GM21381 (cell line): ENCODE data around the gene SMIM23.

Experiments used
- ATAC-seq: cut with Tn5 transposase; IDR thresholded peaks from one replicate; pipeline ENCODE4 v1.9.1; 2021; ENCODE audit warnings: mild to moderate bottlenecking, moderate library complexity; ENCODE audit not compliant: unreplicated experiment

Gene SMIM23

DNA sequence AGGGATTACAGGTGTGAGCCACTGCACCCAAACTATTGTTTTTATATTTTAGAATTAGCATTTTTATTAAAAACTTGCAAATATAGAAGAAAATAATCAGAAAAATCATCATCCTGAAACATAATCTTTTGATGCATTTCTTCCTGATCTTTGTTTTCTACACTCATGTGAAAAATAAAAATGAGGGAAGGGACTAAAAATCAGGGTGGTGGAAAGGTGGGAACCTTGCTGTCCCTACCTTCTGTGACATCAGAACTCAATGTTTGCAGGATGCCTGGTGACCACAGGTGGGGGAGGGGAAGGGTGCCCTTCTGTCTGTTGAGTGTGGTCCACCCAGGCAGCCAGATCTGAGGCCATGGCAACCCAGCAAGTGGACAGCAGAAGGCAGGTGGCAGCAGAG, at the start of gene SMIM23:
SMIM23 (plus strand) TSS at position 301 of the 400 bp plus-strand sequence; CDS start at position 356, 55 bp downstream.
- no peak for ATAC-seq

DNA sequence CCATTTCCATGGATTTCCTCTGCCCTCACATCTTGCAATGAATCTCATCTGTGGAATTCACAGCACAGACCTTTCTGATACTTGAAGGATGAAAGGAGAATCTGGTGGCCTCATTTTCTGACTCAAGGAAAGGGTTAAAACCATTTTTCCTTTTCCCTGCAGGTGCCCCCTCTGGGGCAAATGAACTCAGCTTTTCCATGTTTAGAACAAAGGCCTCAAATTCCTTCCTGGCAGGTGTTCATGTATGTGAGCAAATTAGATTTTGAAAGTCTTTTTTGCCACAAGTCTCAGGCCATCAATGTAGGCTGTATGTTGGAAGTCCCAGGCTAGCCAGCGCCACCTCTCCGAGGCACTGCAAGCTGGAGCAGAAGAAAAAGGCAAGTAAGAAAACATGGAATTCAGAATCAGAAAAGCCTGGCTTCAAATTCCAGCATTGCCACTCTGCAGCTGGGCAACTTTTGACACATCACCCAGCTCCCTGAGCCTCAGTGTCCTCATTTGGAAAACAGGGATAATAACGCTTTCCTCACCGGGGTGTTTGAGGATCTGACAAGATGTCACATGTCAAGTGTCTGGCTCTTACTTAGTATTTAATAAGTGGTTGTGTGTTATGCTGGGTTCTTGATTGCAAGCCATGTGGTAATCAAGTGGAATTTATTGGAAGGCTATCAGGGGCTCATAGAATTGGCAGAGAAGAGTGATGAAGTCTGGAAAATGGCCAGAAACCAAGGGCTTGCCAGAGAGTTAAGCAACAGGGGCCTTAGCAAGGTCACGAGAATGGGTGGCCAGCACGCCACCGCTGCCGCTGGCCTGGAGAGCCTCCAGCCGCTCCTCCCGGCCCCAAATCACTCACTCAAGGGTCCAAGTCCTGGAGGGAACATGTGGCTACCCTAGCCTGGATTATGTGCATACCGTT, 48.4 kb upstream of the SMIM23 start:
- no peak for ATAC-seq

DNA sequence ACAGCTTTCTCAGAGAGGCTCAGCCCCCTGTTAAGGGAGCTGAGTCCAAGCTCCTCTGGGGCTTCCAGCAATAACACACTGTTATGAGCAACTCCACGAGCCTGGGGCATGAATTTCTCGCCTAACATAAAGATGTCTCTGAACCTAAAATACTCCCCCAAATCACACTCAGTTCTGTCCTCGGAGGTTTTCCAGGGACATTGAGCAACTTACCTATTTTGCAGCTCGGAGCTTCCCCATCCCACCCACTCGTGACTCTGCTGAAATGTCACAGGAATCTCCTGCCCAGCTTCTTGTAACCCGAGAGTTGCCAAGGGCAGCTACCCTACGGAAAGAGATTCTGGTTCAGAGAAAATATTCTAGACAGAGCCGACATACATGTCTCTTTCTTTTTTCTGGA, 47.1 kb upstream of the SMIM23 start:
- no peak for ATAC-seq

DNA sequence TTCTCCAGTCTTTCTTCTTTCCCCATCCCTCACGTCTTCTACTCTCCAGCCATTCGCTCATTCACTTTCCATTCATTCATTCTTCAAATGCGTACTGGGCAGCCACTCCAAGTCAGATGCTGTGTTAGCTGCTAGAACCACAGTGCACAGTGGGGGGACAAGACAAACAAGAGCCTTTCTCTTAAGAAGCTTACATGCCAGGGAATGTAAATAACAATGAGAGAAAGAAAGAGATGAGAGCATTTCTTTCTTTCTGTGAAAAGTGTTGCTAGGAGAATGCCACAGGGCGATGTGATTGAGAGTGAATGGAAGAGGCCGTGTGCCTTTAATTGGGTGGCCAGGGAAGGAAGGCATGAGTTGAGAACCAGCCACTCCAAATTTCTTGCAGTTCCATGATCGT, 46.3 kb upstream of the SMIM23 start:
- no peak for ATAC-seq

DNA sequence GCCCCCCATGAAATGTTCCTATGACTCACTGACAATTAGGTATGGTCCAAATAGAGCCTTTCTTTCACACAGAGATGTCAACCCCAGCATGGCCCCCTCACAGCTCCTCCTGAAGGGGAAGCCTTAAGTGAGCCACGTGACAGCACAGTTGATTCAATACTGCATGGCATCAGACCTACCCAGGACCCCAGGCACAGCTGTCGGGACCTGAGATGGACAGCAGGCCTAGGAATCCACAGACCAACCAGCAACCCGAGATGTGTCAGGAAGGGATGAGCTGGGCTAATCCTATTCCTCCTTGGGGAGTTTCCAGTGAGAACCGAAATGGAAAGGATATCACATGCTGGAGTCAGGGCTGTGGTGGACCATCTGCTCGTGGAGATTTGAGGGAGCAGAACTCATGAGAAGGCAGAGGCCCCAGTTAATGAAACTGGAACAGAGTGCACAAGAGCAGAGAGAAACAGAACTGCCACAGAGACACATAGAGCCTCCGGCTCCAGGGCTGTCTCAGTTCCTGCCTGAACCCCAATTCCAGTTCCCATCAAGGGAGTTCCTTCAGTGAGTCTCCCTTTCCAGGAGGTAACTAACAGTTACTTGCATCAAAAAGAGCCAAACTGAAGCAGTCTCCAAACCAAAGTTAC, 42.1 kb upstream of the SMIM23 start:
- ATAC-seq: no peak

DNA sequence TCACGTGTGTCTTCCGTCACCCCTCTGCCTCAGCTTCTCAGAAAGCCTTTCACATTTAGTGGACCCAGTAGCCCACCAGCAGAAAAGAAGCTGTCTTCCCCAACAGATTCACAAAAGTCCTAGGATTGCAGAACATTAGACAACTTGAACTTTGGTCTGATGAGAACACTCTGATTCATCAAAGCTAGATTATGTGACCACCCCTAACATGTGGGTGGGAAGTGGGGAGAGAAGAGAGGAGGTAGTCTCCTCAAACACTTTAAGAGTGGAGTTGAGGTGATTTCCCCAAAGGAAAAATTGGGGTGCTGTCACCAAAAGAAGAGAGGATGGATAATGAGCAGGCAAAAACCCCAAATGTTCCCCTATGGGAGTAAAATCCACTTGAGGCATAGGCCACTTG, 41.4 kb upstream of the SMIM23 start:
- no peak for ATAC-seq

DNA sequence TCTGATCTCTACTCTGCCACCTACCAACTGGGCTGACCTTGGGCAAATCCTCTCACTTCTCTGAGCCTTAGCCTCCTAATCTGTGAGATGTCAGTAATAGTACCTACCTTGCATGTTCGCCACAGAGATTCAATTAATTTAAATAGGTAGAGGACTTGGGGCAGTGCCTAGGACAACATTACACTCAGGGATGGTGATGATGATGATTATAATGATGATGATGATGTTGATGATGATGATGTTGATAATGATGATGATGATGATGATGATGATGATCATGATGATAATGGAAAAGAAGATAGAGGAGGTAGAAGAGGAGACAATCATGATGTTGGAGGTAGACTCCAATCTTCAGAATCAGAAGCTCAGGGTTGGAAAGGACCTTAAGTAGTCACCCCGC, 40.7 kb upstream of the SMIM23 start:
- no peak for ATAC-seq

DNA sequence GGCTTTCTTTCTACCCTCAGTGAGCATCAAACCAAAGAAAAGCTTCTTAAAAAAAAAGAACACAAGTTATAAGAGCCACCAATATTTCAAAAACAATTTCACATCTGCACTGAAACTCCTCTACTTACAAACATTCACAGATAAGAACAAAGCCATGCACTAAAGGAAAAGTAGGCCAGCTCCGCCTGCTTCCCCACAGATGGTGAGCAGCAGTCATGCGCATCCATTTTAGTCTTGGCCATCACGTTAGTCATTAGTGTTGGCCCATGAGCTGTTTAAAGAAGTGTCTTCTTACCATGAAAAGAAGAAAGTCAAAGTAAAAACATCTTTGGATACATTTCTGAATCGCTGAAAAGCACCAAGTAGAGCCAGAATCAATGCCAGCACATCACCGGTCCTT, 40.0 kb upstream of the SMIM23 start:
- ATAC-seq: no peak

DNA sequence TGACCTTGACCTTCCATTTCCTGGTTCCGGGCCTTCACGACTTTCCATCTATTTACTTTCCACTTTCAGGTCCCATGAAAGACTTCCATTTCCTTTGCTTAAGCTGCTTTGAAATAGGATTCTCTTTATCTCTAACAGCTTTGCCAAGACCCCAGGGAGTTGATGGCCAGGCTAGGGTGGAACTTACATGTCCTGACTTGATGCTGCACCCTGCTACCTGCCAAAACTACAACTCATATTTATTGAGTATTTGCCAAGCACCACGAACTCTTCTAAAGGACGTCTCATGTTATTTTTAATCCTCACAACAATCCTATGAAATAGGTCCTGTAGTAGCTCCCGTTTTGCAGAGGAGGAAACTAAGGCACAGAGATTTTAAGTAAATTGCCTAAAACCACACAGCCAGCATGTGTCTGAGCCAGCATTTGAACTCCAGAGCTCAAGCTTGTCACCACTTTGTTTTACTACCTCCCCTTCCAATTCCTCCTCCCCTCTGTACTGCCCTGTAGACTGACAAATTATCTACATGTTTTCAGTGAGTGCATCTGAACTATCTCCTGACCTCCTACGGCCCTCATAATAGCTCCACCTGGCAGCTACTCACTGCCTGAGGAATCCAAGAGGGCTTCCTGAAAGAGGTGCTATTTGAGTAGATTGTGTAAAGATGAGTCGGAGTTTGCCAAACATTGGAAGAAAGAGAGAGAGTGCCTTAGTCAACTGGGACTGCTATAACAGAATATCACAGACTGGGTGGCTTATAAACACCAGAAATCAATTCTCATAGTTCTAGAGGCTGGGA, 38.4 kb upstream of the SMIM23 start:
- ATAC-seq: no peak

DNA sequence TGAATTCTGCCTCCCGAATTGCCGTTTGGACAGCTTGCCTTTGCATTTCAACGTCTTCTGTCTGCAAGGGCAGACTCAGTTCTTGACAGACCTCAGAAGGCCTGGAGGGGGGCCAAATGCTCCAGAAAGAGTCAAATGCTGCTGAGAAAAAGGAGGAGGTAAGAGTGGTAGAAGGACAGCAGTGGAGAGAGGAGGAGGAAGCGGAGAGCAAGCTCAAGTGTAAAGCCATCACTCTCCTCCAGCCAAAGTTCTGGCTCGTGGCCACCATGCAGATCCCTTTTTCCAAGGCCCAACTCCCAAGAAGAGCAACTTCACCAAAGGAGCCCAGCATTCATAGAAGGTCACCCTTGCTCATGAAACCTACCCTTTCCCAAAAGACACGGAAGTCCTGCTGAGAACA, 36.9 kb upstream of the SMIM23 start:
- no peak for ATAC-seq

DNA sequence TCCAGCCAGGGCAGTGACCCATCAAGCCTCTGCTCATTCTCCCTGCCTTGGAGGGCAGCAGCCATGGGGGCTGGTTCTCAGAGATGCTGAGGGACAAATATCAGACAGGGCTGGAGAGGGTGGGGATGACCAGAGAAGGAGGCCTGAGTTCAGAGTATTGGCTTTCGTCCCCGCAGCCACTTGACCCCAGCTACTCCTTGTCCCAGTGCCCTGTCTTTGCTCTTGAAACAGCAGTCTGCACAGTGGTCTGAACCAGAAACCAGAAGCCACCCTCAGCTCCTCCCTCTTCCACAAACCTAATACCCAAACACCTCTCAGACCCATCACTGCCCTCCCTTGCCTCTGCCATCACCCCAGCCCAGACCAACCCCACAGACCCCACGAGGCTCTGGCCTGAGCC, 36.3 kb upstream of the SMIM23 start:
- ATAC-seq: no peak

DNA sequence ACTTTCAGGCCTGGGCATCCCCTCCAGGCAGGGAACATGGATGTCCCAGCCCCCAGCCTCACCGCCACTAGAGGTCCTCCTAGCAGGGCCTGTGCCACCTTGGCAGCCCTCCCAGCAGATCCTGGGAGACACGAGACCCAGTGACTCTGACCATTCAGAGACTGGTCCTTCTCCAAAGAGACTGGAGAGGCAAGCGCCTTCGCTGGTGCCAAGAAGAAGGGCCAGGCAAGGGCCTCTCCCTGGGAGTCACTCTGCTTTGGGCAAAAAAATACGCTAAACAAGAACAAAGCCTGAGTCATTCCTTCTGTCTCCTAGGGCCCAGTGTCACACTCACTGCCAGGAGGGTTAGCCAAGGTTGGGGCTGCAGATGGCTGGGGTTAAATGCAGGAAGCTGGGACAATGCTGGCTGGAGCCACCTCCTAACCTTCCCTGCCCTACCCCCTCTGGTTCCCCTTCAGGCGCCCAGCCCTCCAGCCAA, 35.3 kb upstream of the SMIM23 start:
- ATAC-seq: no peak

DNA sequence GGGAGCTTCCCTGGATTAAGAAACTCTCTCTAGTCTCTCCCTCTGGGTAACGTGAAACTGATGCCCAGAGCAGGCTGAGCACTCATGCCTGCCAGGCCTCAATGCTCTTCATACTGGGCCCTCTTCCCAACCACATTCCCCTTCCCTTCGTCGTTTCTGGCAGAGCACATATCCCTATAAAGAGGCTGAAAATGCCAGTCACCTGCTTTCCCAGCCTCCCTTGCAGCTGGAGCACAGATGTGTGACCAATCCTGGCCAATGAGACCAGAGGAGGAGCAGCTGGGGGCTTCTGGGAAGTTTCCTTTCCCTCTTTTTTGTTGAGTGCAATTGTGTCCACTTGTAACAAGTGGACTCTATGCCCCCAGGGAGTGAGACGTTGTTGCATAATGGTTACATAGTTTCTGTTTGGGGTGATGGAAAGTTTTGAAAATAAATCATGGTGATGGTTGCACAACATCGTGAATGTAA, 30.2 kb upstream of the SMIM23 start:
- ATAC-seq: no peak

DNA sequence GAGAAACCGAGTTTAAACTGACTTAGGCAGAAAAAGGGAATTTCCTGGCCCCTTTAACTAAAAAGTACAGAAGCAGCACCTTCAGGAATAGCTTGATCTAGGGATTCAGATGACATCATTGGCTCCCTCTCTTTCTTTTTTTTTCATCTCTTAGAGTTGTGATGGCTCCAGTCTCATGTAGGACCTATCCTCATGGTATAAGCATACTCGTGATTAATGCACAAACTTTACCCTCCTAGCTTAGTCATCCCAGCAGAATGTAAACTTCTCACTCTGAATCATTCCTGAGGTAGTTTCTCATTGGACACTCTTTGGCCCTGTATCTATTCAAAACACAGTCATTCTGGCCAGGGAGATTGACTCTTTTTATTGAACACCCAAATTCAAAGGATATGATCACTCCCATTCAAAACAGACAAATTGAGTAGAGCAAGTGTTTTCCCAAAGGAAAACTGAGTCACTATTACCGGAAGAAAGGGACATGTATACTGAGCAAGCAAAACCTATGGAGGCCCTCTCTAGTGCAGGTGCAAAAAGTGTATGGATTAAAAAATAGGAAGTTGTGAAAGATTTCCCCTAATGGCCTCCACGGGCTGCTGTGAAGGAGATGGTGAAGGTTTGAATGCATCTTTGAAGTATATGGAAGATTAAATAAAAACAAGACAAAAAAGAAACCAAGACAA, 27.6 kb upstream of the SMIM23 start:
- no peak for ATAC-seq

DNA sequence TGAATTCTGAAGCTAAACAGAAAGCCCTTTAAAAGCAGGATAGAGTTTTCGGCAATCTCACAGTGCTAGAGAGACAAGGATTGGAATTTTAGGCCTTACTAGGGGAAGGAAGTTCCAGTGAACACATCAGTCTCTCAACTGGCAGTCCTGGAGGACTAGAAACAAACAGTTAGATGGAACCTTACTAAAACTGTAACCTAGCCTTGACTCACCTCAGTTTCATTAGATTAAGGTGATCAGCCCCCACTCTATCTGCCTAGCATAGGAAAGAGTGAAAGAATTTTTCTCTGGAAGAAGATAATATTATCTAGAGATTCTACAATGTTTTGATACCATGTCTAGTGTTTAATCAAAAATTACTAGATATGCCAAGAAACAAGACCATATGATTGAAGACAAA, 25.8 kb upstream of the SMIM23 start:
- no peak for ATAC-seq

DNA sequence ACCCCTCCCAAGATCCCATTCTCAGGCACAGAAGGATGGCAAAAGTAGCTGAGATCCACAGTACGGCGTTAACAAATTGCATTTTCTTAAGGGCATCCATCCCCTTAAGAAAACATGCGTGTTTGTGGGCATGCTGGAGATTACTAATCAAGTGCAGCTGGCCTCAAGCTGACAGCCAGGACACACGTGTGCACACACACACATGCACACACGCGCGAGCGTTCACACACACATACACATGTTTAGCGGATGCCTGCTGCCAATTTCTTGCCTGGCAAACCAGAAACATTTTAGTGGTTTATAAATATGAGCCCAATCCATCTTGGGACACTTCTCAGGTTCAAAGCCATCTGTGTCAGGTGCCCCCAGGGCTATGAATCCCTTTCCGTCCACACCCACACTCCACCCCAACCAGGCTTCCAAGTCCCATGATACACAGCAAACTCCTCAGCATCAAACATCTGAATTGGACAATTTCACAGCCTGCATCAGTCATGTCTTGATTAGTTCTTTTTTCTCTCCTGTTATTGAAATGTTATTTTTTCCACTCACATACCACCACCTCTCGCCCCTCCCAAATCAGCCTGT, 23.5 kb upstream of the SMIM23 start:
- no peak for ATAC-seq

DNA sequence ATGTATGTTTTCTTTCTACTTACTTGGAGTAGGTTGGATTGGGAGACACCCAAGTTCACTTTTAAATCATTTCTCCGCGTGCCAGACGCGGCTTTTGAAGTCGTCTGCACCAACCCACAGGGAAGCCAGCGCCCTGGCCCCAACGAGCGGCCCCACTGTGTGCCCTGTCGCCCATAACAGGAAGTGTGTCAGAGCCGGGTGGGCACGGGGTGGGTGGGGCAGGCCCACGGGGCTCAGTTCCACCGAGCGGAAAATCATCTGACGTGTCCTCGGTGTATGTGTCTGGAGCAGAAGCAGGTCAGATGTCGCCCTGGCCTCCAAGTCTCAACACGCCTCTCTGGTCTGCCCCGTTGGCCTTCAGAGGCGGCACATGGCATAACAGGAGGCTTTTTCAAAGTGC, 22.7 kb upstream of the SMIM23 start:
- no peak for ATAC-seq

DNA sequence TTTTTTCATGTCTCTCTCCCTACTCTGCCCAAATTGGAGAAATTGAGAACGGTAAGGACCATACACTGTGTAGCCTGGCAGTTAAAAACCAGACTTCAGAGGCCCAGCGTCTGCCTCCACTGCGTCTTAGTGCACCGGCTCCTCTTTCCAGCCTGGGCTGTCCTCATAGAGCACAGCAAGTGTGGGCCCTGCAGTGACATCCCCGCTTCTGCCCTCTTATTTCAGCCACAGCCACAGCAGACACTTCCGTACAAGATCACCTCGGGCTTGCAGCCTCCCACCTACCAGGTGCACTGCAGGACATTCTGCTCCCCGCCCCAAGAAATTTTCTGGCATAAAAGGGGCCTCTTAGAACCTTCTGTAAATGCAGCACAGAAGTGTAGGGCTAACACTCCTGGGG, 21.4 kb upstream of the SMIM23 start:
- ATAC-seq: no peak

DNA sequence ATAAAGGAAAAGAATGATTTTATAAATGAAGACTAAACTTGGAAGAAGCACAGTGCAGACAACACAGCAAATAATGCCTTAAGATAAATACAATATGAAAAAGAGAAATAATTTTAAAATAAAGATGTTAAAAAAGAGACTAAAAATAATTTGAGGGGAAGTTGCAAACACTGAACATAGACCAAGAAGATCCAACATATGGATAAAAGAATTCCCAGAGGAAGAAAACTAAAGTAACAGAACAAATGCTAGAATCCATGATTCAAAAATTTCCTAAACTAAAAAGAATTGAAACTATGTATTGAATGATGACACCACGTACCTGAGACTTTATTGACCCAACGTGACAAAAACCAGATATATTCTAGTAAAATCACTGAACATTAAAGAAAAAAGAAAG, 18.7 kb upstream of the SMIM23 start:
- ATAC-seq: no peak

DNA sequence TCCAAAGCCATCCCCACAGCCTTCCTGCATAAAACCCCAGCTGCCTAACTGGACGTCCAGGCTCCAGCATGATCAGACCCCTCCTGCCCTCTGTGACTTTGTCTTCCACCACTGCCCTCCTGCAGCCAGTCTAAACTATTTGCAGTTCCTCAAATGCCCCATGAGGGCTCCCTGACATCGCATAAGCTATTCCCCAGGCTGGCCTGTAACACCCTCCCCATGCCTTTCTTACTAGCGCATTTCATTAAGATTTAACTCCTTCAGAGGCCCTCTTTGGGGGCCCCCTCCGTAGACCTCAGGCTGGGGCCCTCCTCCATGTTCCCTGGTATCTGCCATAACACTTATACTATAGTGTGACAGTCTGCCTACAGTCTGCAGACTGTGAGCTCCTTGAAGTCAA, 15.5 kb upstream of the SMIM23 start:
- no peak for ATAC-seq
